Cardiac septum (tissue), 1 donor: Measurements from ENCODE around the gene RERE. TPM values are rescaled to one million over a fixed set of nuclear protein-coding genes. Genes with fewer than 3 reads are reported as not detected.

ENCODE experiments used
- DNase-seq: peaks from one replicate; pipeline ENCODE4 v3.0.0-alpha.2; 2020; ENCODE audit warnings: low spot score
- intact Hi-C: fragments of 100-400 bp; cut with DNase I; formaldehyde crosslinking; loops from one replicate; pipeline ENCODE4 v1.14.0; 2022
- total RNA-seq: library from RNA; stranded (reverse); fragmentation: NEBNext Ultra II Directional; extraction: Animal tissue kit (Norgen Biotek cat#: 25700); gene quantifications from one replicate; pipeline ENCODE4 v1.2.1, GENCODE V29; 2021
- donor health status: DM: no; HTN: no; CAD: no.

Gene RERE
- total RNA-seq, 1 donor from 2014 or later = 102 TPM

- intact Hi-C loops = no loop called here
- DNase-seq = no peak
These were observed 50.4 kb downstream of the RERE start for GRCh38 chr1:8767006-8767405.

- DNase-seq = no peak
- intact Hi-C loops = no loop called here
These were observed 52.2 kb downstream of the RERE start for GRCh38 chr1:8765198-8765597.

GRCh38 chr1:8764293-8764937, 53.0 kb downstream of the RERE start:
- no peak for DNase-seq
- intact Hi-C loops = no loop called here

- intact Hi-C loops = no loop called here
- DNase-seq = no peak
These were observed 53.6 kb downstream of the RERE start for GRCh38 chr1:8763888-8764287.

GRCh38 chr1:8754993-8755392, 62.4 kb downstream of the RERE start:
- no peak for DNase-seq
- intact Hi-C loops = no loop called here

GRCh38 chr1:8754247-8754650, 63.2 kb downstream of the RERE start:
- intact Hi-C loops = no loop called here
- no peak for DNase-seq

- DNase-seq = no peak
- intact Hi-C loops = no loop called here
These were observed 63.7 kb downstream of the RERE start for GRCh38 chr1:8753736-8754135.

- intact Hi-C loops = no loop called here
- DNase-seq = no peak
These were observed 64.3 kb downstream of the RERE start for GRCh38 chr1:8752921-8753713.

GRCh38 chr1:8752411-8752810, 65.0 kb downstream of the RERE start:
- no peak for DNase-seq
- intact Hi-C loops = no loop called here

GRCh38 chr1:8751984-8752383, 65.5 kb downstream of the RERE start:
- intact Hi-C loops = no loop called here
- DNase-seq = no peak

- intact Hi-C loops = no loop called here
- DNase-seq = no peak
These were observed 69.3 kb downstream of the RERE start for GRCh38 chr1:8747879-8748825.

GRCh38 chr1:8746554-8746953, 70.9 kb downstream of the RERE start:
- intact Hi-C loops = no loop called here
- no peak for DNase-seq

- no peak for DNase-seq
- intact Hi-C loops = no loop called here
These were observed 71.6 kb downstream of the RERE start for GRCh38 chr1:8745749-8746390.

- no peak for DNase-seq
- intact Hi-C loops = no loop called here
These were observed 72.1 kb downstream of the RERE start for GRCh38 chr1:8745346-8745745.

GRCh38 chr1:8742022-8742924, 75.2 kb downstream of the RERE start:
- DNase-seq = no peak
- intact Hi-C loops = no loop called here

- intact Hi-C loops = no loop called here
These were observed 77.4 kb downstream of the RERE start for GRCh38 chr1:8740034-8740449.

GRCh38 chr1:8739377-8739776, 78.1 kb downstream of the RERE start:
- no peak for DNase-seq
- intact Hi-C loops = no loop called here

More at GRCh38 chr1:8740034-8740449, 77.4 kb downstream of the RERE start:
- DNase-seq = no peak

- no peak for DNase-seq
- intact Hi-C loops = no loop called here
These were observed 80.5 kb downstream of the RERE start for GRCh38 chr1:8736927-8737326.

GRCh38 chr1:8733484-8733883, 84.0 kb downstream of the RERE start:
- no peak for DNase-seq
- intact Hi-C loops = no loop called here
